Left cardiac atrium (tissue), 4 donors: ENCODE results near the gene SCP2. TPM values are rescaled to one million over a fixed set of nuclear protein-coding genes. Genes with fewer than 3 reads are reported as not detected.

ENCODE experiments used
- ATAC-seq, 2 donors: fragments of 200-7000 bp; cut with Tn5 transposase; one replicate each; pipeline ENCODE4 v1.9.1; 2020; ENCODE audit warnings: mild to moderate bottlenecking in 2 of 2, moderate library complexity in 2 of 2
- DNase-seq: peaks from one replicate; pipeline ENCODE4 v3.0.0-alpha.2; 2020
- intact Hi-C, 2 donors: fragments of 100-400 bp; cut with DNase I; formaldehyde crosslinking; loops; one replicate each; pipeline versions ENCODE4 v1.14.1 to v1.15.1; 2022 to 2023
- microRNA-seq, 2 donors: library from miRNA; unstranded; fragments of <30 nt; microRNA quantifications; one replicate each; pipeline ENCODE4 v1.2.0, GENCODE V29; 2020
- total RNA-seq, 2 donors: library from RNA; stranded (reverse); fragmentation: NEBNext Ultra II Directional; extraction: Animal tissue kit (Norgen Biotek cat#: 25700); gene quantifications; one replicate each; pipeline ENCODE4 v1.2.1, GENCODE V29; 2021
- donor health status: DM: no; HTN: yes; CAD: no.
- donor health status: DM: no; HTN: yes; CAD: no; lungs with severe emphysema.
- donor health status: DM: yes; HTN: yes; CAD: no.
- donor health status: Dilated cardiomyopathy.

The SCP2 gene
- total RNA-seq, 2 donors from 2014 or later, result 126 to 148 TPM

DNA sequence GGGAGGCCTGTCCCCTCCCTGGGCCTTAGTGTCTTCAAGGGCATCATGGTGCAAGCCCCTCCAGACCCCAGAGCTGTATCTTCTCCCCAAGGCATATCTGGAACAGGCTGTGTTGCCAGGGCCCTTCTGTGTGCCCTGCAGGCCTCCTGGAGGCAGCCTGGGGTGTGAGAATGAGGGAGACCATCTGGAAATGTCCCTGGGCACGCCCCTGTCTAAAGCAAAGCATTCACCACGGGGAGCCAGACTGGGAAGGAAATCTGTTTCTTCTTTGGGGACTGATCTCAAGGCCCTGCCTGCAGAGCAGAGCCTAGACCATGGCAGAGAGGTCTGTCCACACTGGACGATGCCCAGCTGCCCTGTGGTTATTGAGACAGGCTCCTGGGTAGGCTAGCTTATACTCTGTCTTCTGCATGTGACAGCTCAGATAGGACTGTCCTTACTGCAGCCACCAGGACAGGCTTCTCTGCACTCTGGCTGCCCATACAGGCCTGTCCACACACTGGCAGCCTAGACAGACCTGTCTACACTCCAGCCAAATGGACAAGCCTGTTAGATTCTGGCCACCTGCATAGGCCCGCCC, 159.5 kb downstream of the SCP2 start:
- DNase-seq (no peak), ATAC-seq (peak in 1 of 2 donors; percentile 7)
- intact Hi-C loops, result no loop called here

GRCh38 chr1:53087332-53088285, 160.5 kb downstream of the SCP2 start:
- intact Hi-C loops, result no loop called here
- ATAC-seq (peak in 1 of 2 donors; percentile 9), DNase-seq (no peak)

- no peak for ATAC-seq
- intact Hi-C loops, result no loop called here
- DNase-seq, result no peak
Observed at GRCh38 chr1:53088616-53089300, 161.7 kb downstream of the SCP2 start.

DNA sequence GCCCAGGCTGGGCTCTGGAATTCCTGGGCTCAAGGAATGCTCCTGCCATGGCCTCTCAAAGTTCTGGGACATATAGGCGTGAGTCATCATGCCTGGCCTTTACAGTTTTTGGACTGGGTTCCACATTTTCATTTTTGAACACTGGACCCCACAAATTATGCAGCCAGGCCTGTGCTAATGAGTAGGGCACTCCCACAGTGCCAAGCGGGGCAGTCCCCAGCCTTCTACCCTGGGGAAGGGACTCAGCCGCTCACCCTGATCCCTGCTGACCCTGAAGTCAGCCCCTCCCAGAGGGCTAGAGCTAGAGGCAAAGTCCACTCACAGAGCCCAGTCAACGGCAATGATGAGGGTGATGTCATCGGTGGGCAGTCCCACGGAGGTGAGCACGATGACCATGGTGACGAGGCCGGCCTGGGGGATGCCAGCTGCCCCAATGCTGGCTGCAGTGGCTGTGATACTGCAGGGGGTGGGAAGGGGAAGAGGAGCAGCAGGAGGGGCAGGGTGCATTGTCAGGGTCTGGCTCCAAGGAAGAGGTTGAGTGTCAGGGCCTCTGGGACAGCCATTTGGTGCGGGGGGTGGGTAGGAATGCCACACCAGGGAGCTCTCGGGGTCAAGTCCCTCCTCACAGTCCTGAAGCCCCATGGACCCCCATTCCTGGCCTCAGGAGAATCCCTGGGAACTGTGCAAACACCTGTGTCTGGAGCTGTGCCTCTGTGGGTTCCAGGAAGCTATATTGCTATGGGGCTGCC, 162.6 kb downstream of the SCP2 start:
- DNase-seq (no peak), ATAC-seq (no peak)
- intact Hi-C loops, result no loop called here

DNA sequence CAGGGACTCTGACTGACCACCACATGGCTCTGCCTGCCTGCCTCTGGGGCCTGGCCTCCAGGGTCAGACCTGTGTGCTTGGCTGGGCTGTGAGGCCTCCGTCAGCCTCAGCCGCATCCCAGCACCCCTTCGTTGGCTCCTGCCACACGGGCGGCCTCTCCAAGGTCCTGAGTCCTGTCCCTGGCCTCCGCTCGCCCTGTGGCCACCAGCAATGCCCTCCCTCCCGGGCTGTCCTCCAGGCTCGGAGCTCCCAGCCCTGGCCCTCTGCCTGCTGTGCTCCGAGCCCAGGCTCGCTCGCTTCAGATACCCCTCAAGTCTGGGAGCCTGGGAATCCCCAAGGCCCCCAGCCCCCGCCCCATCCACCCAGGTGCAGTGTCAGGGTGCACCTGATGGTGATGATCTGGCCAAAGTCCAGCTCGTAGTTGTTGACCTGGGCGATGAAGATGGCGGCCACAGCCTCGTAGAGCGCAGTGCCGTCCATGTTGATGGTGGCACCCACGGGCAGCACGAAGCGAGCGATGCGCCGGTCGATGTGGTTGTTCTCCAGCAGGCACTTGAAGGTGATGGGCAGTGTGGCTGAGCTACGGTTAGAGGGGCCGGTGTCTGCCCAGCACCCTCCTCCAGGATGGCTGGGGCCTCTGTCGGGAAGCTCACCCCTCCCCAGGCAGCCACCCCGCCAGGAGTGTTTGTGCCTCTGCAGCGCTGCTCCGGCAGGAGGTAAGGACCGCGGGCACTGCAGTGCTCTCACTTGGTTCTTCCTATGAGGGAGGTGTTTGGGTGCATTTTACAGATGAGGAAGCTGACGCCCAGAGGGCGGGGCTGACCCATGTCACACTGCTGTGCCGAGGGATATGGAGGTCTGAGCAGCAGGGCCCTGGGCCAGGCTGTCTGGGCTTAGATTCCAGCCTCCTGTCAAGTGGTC, 163.4 kb downstream of the SCP2 start:
- ATAC-seq (peak; percentile 17 to 41), DNase-seq (peak; percentile 37)
- intact Hi-C loops, result no loop called here

- intact Hi-C loops, result no loop called here
- ATAC-seq (peak; percentile 65 to 74), DNase-seq (peak; percentile 64)
Observed at GRCh38 chr1:53091841-53092645, 165.0 kb downstream of the SCP2 start.

GRCh38 chr1:53092659-53093450, 165.8 kb downstream of the SCP2 start:
- intact Hi-C loops, result no loop called here
- no peak for DNase-seq

GRCh38 chr1:53093451-53093754, 166.3 kb downstream of the SCP2 start:
- DNase-seq (no peak), ATAC-seq (no peak)
- intact Hi-C loops, result no loop called here

More at GRCh38 chr1:53092659-53093450, 165.8 kb downstream of the SCP2 start:
- no peak for ATAC-seq

DNA sequence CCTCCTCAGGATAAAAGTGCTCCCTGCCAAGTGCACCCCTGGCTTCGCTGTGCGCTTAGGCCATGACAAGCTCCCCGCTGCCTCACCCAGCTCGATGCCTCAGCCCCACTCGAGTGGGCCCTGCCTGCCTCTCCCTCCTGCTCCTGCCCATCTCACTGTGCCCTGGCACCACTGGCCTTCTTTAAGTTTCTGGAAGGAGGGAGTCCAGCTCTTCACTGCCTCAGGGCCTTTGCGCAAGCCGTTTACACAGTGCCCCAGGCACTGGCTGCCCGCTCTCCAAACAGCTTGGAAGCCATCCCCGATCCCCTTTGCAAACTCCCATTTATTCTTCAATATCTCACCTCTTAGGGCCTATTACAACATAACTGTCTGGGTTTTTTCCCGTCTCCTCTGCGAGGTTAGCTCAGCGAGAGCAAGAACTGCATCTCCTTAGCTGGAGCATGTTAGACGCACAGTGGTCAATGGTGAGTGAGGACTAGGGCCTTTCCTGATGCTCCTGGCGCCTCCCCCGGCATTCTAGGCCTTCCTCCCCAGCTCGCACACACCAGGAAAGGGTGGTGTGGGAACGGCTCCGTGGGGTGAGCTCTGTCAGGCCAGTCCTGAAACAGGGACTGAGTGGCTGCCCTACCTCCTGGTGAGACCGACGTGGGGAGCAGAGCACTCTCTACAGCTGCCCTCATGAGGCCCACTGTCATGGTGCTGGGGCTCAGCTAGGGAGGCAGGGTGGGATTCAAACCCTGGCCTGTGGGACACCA, 166.9 kb downstream of the SCP2 start:
- intact Hi-C loops, result no loop called here
- DNase-seq, result no peak
- ATAC-seq, result no peak

- no peak for ATAC-seq
- intact Hi-C loops, result no loop called here
- DNase-seq, result no peak
Observed at GRCh38 chr1:53094533-53094919, 167.4 kb downstream of the SCP2 start.

Small RNAs within 50 kb of the gene (microRNA-seq; reads per million reads assigned to microRNA genes)
- gene MIR1273F (0 reads per million in 2 donors), gene MIR1273G (0 reads per million in 2 donors), gene MIR5095 (0 reads per million in 2 donors)

Other genes with a start within 250 kb of the SCP2 start
- 10 to 100 TPM; 15.3 to 24.3 TPM for gene COA7, start 228.9 kb upstream of the SCP2 start, total RNA-seq
- gene ZYG11B, start 200.8 kb upstream of the SCP2 start, total RNA-seq, result 10 to 100 TPM; 47.2 to 50.0 TPM
- gene ZYG11A, start 84.5 kb upstream of the SCP2 start, total RNA-seq, result not detected
- 100 to 1,000 TPM in 1 of 2 donors, 10 to 100 TPM in 1; 82.5 to 101 TPM for gene ECHDC2, start 5.5 kb upstream of the SCP2 start, total RNA-seq
- 10 to 100 TPM; 28.6 to 84.9 TPM for gene PODN, start 134.9 kb downstream of the SCP2 start, total RNA-seq
- under 1 TPM; 0.31 to 0.85 TPM for gene SLC1A7, start 215.4 kb downstream of the SCP2 start, total RNA-seq